CD4-positive, alpha-beta memory T cell (primary cell): Measurements from ENCODE around the gene LRRC8D. TPM values are rescaled to one million over a fixed set of nuclear protein-coding genes. Genes with fewer than 3 reads are reported as not detected.

Experiments
- CTCF ChIA-PET: fragments of 350-600 bp; sonication (Branson Sonifier 250); formaldehyde crosslinking; loops from one replicate; lab custom pipeline; 2021; ENCODE audit warnings: inconsistent platforms; ENCODE audit not compliant: partially characterized antibody; lab: Charles Lee
- POLR2A ChIA-PET: fragments of 350-600 bp; sonication (Branson Sonifier 250); formaldehyde crosslinking; loops from one replicate; lab custom pipeline; 2021; ENCODE audit not compliant: partially characterized antibody; lab: Charles Lee
- DNase-seq, 5 donors: peaks; one replicate each; pipeline versions ENCODE4 v3.0.0 to v3.0.0-alpha.2; 2020 to 2022; ENCODE audit warnings: mixed read lengths in 1 of 5
- H3K27ac ChIP-seq: one replicate; pipeline ENCODE4 v1.7.0; 2013; ENCODE audit warnings: low read depth, low read length
- H3K27me3 ChIP-seq: 2 replicates; pipeline ENCODE4 v1.7.0; 2013; ENCODE audit warnings: mild to moderate bottlenecking, low read length, moderate library complexity; ENCODE audit not compliant: insufficient read depth
- H3K36me3 ChIP-seq: 2 replicates; pipeline ENCODE4 v1.7.0; 2013; ENCODE audit warnings: mild to moderate bottlenecking, low read length, moderate library complexity; ENCODE audit not compliant: insufficient read depth
- H3K4me1 ChIP-seq: 2 replicates; pipeline ENCODE4 v1.7.0; 2013; ENCODE audit warnings: mild to moderate bottlenecking, low read length, moderate library complexity; ENCODE audit not compliant: insufficient read depth
- H3K4me3 ChIP-seq, 2 donors: one replicate each; pipeline ENCODE4 v1.7.0; 2013; ENCODE audit warnings: low read length in 2 of 2, mild to moderate bottlenecking in 1 of 2
- H3K9me3 ChIP-seq, 2 donors: one replicate each; pipeline ENCODE4 v1.7.0; 2013; ENCODE audit warnings: low read length in 2 of 2, control low read depth in 1 of 2; ENCODE audit not compliant: control insufficient read depth in 1 of 2
- H3K27ac Mint-ChIP-seq, 7 donors: one replicate each; pipeline ENCODE4 v1.8.0; 2020 to 2021; ENCODE audit warnings: mixed read lengths in 7 of 7, mild to moderate bottlenecking in 6 of 7, inconsistent platforms in 3 of 7, moderate library complexity in 3 of 7
- H3K27me3 Mint-ChIP-seq, 2 donors: one replicate each; pipeline ENCODE4 v1.8.0; 2020 to 2021; ENCODE audit warnings: mixed read lengths in 2 of 2
- H3K36me3 Mint-ChIP-seq, 2 donors: one replicate each; pipeline ENCODE4 v1.8.0; 2020 to 2021; ENCODE audit warnings: mixed read lengths in 2 of 2, inconsistent platforms in 1 of 2, mild to moderate bottlenecking in 1 of 2
- H3K4me1 Mint-ChIP-seq, 4 donors: one replicate each; pipeline ENCODE4 v1.8.0; 2020 to 2021; ENCODE audit warnings: mixed read lengths in 4 of 4, mild to moderate bottlenecking in 1 of 4
- H3K4me3 Mint-ChIP-seq, 8 donors: one replicate each; pipeline ENCODE4 v1.8.0; 2020 to 2021; ENCODE audit warnings: mixed read lengths in 8 of 8, mild to moderate bottlenecking in 7 of 8, moderate library complexity in 6 of 8, inconsistent platforms in 3 of 8
- H3K9me3 Mint-ChIP-seq, 8 donors: one replicate each; pipeline ENCODE4 v1.8.0; 2020 to 2021; ENCODE audit warnings: mixed read lengths in 8 of 8, mild to moderate bottlenecking in 5 of 8, inconsistent platforms in 3 of 8, moderate library complexity in 1 of 8
- intact Hi-C: fragments of 100-400 bp; cut with micrococcal nuclease; formaldehyde crosslinking; loops from one replicate; pipeline ENCODE4 v1.15.1; 2023
- polyA plus RNA-seq, 2 donors: library from polyadenylated mRNA; unstranded; fragments of 300-500 nt; fragmentation: Illumina TruSeq; gene quantifications; one replicate each; pipeline ENCODE4 v1.2.3, GENCODE V29; 2021
- total RNA-seq, 2 experiments: library from RNA; stranded (reverse); gene quantifications; one replicate each; pipeline ENCODE4 v1.2.3, GENCODE V29; 2021

Gene LRRC8D
- total and polyA plus RNA-seq, 4 experiments from 2014 or later, result 56.8 to 72.7 (median 66.6) TPM

DNA sequence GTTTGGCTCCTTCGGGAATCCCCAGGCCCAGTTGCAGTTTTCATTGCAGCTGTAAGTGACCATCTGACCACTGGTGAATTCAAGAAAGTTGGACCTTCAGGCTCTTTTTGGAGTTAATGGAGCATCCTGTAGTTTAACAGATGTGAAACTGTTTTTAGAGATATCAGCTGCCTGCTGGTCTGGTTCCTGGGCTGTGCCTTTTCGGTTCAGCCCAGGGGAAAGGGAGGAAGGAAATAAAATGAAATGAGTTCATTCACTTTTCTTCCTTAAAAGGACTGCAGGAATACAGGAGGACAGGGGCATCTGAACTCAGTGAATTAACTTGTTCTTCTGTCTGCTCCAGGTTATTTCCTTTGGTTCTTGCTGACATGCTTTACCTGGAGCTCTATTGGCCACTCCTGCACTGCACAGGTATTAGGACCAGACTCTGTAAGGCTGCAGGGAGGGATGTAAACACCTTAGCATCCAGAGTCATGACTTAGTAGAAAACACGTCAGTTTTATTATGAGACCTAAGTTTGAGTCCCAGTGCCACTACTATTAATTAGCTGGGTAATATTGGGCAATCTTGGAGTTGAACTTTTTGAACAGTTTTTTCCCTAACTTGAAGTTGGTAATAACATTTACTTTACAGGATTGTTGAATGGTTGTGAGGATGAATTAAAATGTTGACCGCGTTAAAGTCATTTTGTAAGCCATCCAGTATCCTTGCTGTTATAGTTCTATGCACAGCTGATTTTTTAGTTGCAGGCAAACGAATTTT lies 83.6 kb downstream of the LRRC8D start:
- H3K27ac Mint-ChIP-seq, result peak overlapping the region in 4 of 7 donors; percentile 25 to 65 (median 40)
- intact Hi-C loops, result no loop called here
- no peak overlapping the region for H3K27ac ChIP-seq

DNA sequence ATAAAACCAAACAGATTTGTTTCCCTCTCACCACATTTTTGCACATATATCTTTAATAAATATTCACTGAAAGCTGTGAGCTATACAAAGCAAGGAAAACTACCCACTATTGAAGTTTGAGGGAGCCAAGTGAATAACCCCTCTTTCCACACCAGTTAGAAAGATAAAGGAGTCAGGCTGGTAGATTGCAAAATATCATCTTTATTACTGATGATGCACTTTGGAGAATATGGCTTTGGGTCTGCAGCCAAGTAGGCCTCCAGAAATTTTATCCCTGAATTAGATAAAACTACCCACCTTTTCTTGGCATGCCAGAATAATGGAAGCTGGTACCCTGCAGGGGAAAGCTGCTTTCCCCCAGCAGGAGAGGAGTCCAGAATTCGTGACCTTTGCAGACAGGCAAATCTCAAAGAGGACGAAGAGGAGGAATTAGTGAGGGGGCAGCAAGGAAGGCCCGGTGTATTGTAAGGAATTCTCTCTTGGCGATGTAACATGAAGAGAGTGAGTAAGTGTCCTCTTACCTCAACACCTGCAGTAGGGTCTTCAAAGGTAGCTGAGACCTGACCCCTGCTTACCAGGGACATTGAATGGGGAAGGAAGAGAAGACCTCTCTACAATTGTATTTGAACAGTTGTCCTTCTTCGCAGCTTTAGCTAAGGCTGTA lies 84.7 kb downstream of the LRRC8D start:
- Mint-ChIP-seq H3K4me3 (no peak overlapping the region), H3K9me3 (no peaks in the 10 kb centered on the region), H3K27ac (peak overlapping the region in 2 of 7 donors; percentile 9 to 61), H3K36me3 (peaks cover 16 to 25% of the 10 kb centered on the region in 2 donors), H3K4me1 (peaks cover 36 to 73% (median 59%) of the 10 kb centered on the region in 4 donors), H3K27me3 (no peaks in the 10 kb centered on the region)
- ChIA-PET POLR2A (interaction anchor here (1.6 kb wide), 1 partner anchor 12 kb away, joined by 3 read pairs; no protein-coding TSS in a partner anchor), CTCF (interaction anchor here (1.0 to 1.9 kb wide), 2 partner anchors 12 to 99 kb away, joined by 3 to 6 read pairs; no protein-coding TSS in a partner anchor)
- DNase-seq, result no peak
- Histone ChIP-seq H3K4me3 (no peak overlapping the region), H3K27me3 (no peaks in the 10 kb centered on the region), H3K36me3 (no peaks in the 10 kb centered on the region), H3K9me3 (no peaks in the 10 kb centered on the region), H3K27ac (no peak overlapping the region), H3K4me1 (peaks cover 6% of the 10 kb centered on the region)
- intact Hi-C loops, result loop anchor here (5.0 kb wide), 1 partner anchor 63 kb away; no protein-coding TSS in a partner anchor

More for the DNA sequence above, 83.6 kb downstream of the LRRC8D start:
- H3K9me3 ChIP-seq, result no peaks in the 10 kb centered on the region
- no peaks in the 10 kb centered on the region for H3K36me3 ChIP-seq
- Mint-ChIP-seq H3K4me3 (no peak overlapping the region), H3K9me3 (no peaks in the 10 kb centered on the region), H3K4me1 (peaks cover 43 to 82% (median 65%) of the 10 kb centered on the region in 4 donors), H3K27me3 (no peaks in the 10 kb centered on the region), H3K36me3 (peaks cover 16 to 26% of the 10 kb centered on the region in 2 donors)
- peaks cover 6% of the 10 kb centered on the region for H3K4me1 ChIP-seq
- no peaks in the 10 kb centered on the region for H3K27me3 ChIP-seq
- ChIA-PET POLR2A (interaction anchor here (1.0 to 1.6 kb wide), 2 partner anchors 13 to 61 kb away, joined by 3 read pairs; no protein-coding TSS in a partner anchor), CTCF (interaction anchor here (1.0 kb wide), 1 partner anchor 61 kb away, joined by 3 read pairs; no protein-coding TSS in a partner anchor)
- H3K4me3 ChIP-seq, result no peak overlapping the region
- DNase-seq, result no peak

DNA sequence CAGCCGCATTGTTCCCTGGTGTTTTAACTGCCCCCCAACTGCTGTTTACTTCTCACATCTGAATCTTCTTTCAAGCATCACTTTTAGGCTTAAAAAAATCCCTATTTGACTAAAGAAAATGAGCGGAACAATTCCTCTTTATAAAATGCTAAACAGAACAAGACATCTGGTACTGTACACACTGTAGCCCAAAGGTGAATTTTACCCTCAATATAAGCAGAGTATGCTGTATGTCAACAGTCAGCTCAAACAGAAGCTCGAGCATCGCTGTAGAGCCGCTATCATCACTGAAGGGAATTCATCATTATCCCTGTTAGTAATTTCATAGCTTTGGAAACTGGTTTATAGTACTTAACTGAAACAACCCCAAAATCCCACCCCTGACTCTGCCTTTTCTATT lies 85.3 kb downstream of the LRRC8D start:
- peak overlapping the region in 2 of 7 donors; percentile 9 to 61 for H3K27ac Mint-ChIP-seq
- H3K27me3 Mint-ChIP-seq, result no peaks in the 10 kb centered on the region
- peaks cover 33 to 76% (median 61%) of the 10 kb centered on the region in 4 donors for H3K4me1 Mint-ChIP-seq
- Histone ChIP-seq H3K9me3 (no peaks in the 10 kb centered on the region), H3K27me3 (no peaks in the 10 kb centered on the region), H3K27ac (no peak overlapping the region), H3K4me3 (no peak overlapping the region), H3K36me3 (no peaks in the 10 kb centered on the region), H3K4me1 (peaks cover 6% of the 10 kb centered on the region)
- no peak overlapping the region for H3K4me3 Mint-ChIP-seq
- peaks cover 16 to 25% of the 10 kb centered on the region in 2 donors for H3K36me3 Mint-ChIP-seq
- no peaks in the 10 kb centered on the region for H3K9me3 Mint-ChIP-seq
- DNase-seq, result no peak
- CTCF ChIA-PET, result interaction anchor here (0.9 to 1.9 kb wide), 3 partner anchors 11 to 100 kb away, joined by 3 to 6 read pairs (median 3); no protein-coding TSS in a partner anchor
- POLR2A ChIA-PET, result no interaction called here
- intact Hi-C loops, result loop anchor here (5.0 kb wide), 1 partner anchor 64 kb away; no protein-coding TSS in a partner anchor

GRCh38 chr1:89907727-89908212 lies 86.9 kb downstream of the LRRC8D start:
- H3K9me3 Mint-ChIP-seq, result no peaks in the 10 kb centered on the region
- no peaks in the 10 kb centered on the region for H3K27me3 ChIP-seq
- H3K4me3 Mint-ChIP-seq, result no peak overlapping the region
- H3K9me3 ChIP-seq, result no peaks in the 10 kb centered on the region
- peaks cover 35 to 76% (median 62%) of the 10 kb centered on the region in 4 donors for H3K4me1 Mint-ChIP-seq
- no peaks in the 10 kb centered on the region for H3K27me3 Mint-ChIP-seq
- POLR2A ChIA-PET, result interaction anchor here (0.7 kb wide), 1 partner anchor 27 kb away, joined by 3 read pairs; no protein-coding TSS in a partner anchor
- intact Hi-C loops, result loop anchor here (5.0 kb wide), 1 partner anchor 65 kb away; no protein-coding TSS in a partner anchor
- no peaks in the 10 kb centered on the region for H3K36me3 ChIP-seq
- H3K4me3 ChIP-seq, result no peak overlapping the region
- H3K4me1 ChIP-seq, result peaks cover 16% of the 10 kb centered on the region
- peaks cover 18 to 24% of the 10 kb centered on the region in 2 donors for H3K36me3 Mint-ChIP-seq
- CTCF ChIA-PET, result interaction anchor here (1.9 kb wide), 1 partner anchor 10 kb away, joined by 6 read pairs; no protein-coding TSS in a partner anchor
- peak overlapping the region in 3 of 7 donors; percentile 1 to 72 (median 14) for H3K27ac Mint-ChIP-seq
- H3K27ac ChIP-seq, result no peak overlapping the region
- no peak for DNase-seq

DNA sequence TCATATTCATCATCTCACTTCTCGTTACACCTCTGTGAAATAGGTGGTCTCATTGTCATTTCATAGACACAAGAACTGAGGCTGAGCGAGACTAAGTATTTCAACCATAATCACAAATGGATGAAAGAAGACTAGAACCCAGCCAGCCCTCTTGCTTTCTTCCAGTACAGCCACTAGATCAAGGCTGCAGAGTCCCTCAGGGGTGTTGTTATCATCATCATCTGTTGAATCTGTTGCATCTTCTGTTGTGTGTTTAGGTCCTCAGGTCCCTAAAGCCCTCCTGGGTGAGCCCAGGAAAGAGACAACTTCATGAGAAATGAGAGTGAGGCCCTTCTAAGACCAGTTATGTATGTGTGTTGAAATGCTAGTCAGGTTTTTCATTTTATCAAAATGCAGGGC lies 87.4 kb downstream of the LRRC8D start:
- Mint-ChIP-seq H3K27ac (peak overlapping the region in 4 of 7 donors; percentile 10 to 71 (median 32)), H3K27me3 (no peaks in the 10 kb centered on the region), H3K36me3 (peaks cover 22 to 28% of the 10 kb centered on the region in 2 donors), H3K4me1 (peaks cover 31 to 76% (median 63%) of the 10 kb centered on the region in 4 donors), H3K4me3 (no peak overlapping the region), H3K9me3 (no peaks in the 10 kb centered on the region)
- Histone ChIP-seq H3K27ac (no peak overlapping the region), H3K9me3 (no peaks in the 10 kb centered on the region), H3K27me3 (no peaks in the 10 kb centered on the region), H3K4me3 (no peak overlapping the region), H3K4me1 (peaks cover 16% of the 10 kb centered on the region), H3K36me3 (no peaks in the 10 kb centered on the region)
- intact Hi-C loops, result loop anchor here (5.0 kb wide), 1 partner anchor 66 kb away; no protein-coding TSS in a partner anchor
- ChIA-PET POLR2A (no interaction called here), CTCF (interaction anchor here (1.1 kb wide), 1 partner anchor 65 kb away, joined by 4 read pairs; no protein-coding TSS in a partner anchor)
- no peak for DNase-seq

- Mint-ChIP-seq H3K36me3 (peaks cover 22 to 28% of the 10 kb centered on the region in 2 donors), H3K9me3 (no peaks in the 10 kb centered on the region), H3K4me1 (peaks cover 30 to 77% (median 60%) of the 10 kb centered on the region in 4 donors), H3K4me3 (no peak overlapping the region), H3K27ac (peak overlapping the region in 4 of 7 donors; percentile 11 to 71 (median 46)), H3K27me3 (no peaks in the 10 kb centered on the region)
- H3K27me3 ChIP-seq, result no peaks in the 10 kb centered on the region
- no peak overlapping the region for H3K27ac ChIP-seq
- ChIA-PET CTCF (interaction anchor here (1.1 kb wide), 1 partner anchor 66 kb away, joined by 4 read pairs; no protein-coding TSS in a partner anchor), POLR2A (no interaction called here)
- H3K9me3 ChIP-seq, result no peaks in the 10 kb centered on the region
- DNase-seq, result no peak
- intact Hi-C loops, result loop anchor here (5.0 kb wide), 1 partner anchor 67 kb away; no protein-coding TSS in a partner anchor
- H3K4me3 ChIP-seq, result no peak overlapping the region
- H3K36me3 ChIP-seq, result no peaks in the 10 kb centered on the region
- H3K4me1 ChIP-seq, result peaks cover 16% of the 10 kb centered on the region
These were observed 88.0 kb downstream of the LRRC8D start for GRCh38 chr1:89908672-89909436.
